Neutrophil (primary cell): ENCODE measurements around the gene GRPEL2.

Experiments used
- H3K27ac ChIP-seq: fragments of 200-600 bp; sonication (generic); 2 replicates; pipeline ENCODE4 v1.5.1; 2016; ENCODE audit warnings: mild to moderate bottlenecking, moderate library complexity
- H3K27me3 ChIP-seq: fragments of 200-600 bp; sonication (generic); 2 replicates; pipeline ENCODE4 v1.6.0; 2016; ENCODE audit warnings: mild to moderate bottlenecking
- H3K36me3 ChIP-seq: fragments of 200-600 bp; sonication (generic); 2 replicates; pipeline ENCODE4 v1.5.1; 2017
- H3K4me1 ChIP-seq, 2 experiments: fragments of 200-600 bp in 1 of 2; sonication (generic) in 1 of 2; 1 replicate in 1 of 2; 2 replicates in 1 of 2; pipeline versions ENCODE4 v1.5.1 to v1.6.1; 2013 to 2016; ENCODE audit warnings: low read depth in 1 of 2, low read length in 1 of 2, mild to moderate bottlenecking in 1 of 2, moderate library complexity in 1 of 2; ENCODE audit not compliant: control insufficient read depth in 1 of 2, insufficient read depth in 1 of 2
- H3K4me3 ChIP-seq, 2 experiments: fragments of 200-600 bp in 1 of 2; sonication (generic) in 1 of 2; 1 replicate in 1 of 2; 2 replicates in 1 of 2; pipeline ENCODE4 v1.5.1; 2013 to 2016; ENCODE audit warnings: low read depth in 1 of 2, low read length in 1 of 2, mild to moderate bottlenecking in 1 of 2, moderate library complexity in 1 of 2
- H3K9me3 ChIP-seq: fragments of 200-600 bp; sonication (generic); 2 replicates; pipeline ENCODE4 v1.5.1; 2016
- CTCF ChIP-seq: fragments of 200-600 bp; sonication (generic); IDR thresholded peaks from 2 replicates; pipeline ENCODE4 v1.5.1; 2016; ENCODE audit warnings: antibody characterized with exemption

The GRPEL2 gene

GRCh38 chr5:149372932-149373331, 27.6 kb downstream of the GRPEL2 start:
- Histone ChIP-seq H3K9me3 (no peaks in the 10 kb centered on the region), H3K4me1 (no peaks in the 10 kb centered on the region), H3K4me3 (no peak overlapping the region), H3K36me3 (no peaks in the 10 kb centered on the region), H3K27ac (no peak overlapping the region), H3K27me3 (no peaks in the 10 kb centered on the region)
- no peak for TF ChIP-seq CTCF

GRCh38 chr5:149374303-149374702, 29.0 kb downstream of the GRPEL2 start:
- Histone ChIP-seq H3K36me3 (no peaks in the 10 kb centered on the region), H3K9me3 (no peaks in the 10 kb centered on the region), H3K4me1 (no peaks in the 10 kb centered on the region), H3K27me3 (no peaks in the 10 kb centered on the region), H3K27ac (no peak overlapping the region), H3K4me3 (no peak overlapping the region)
- TF ChIP-seq CTCF, result no peak

- Histone ChIP-seq H3K4me1 (no peaks in the 10 kb centered on the region), H3K4me3 (no peak overlapping the region), H3K36me3 (no peaks in the 10 kb centered on the region), H3K27me3 (no peaks in the 10 kb centered on the region), H3K27ac (no peak overlapping the region), H3K9me3 (no peaks in the 10 kb centered on the region)
- no peak for TF ChIP-seq CTCF
These were observed 29.5 kb downstream of the GRPEL2 start for GRCh38 chr5:149374801-149375200.

GRCh38 chr5:149375434-149375833, 30.1 kb downstream of the GRPEL2 start:
- Histone ChIP-seq H3K27me3 (no peaks in the 10 kb centered on the region), H3K4me1 (no peaks in the 10 kb centered on the region), H3K9me3 (no peaks in the 10 kb centered on the region), H3K36me3 (no peaks in the 10 kb centered on the region), H3K27ac (no peak overlapping the region), H3K4me3 (no peak overlapping the region)
- TF ChIP-seq CTCF, result no peak

- Histone ChIP-seq H3K36me3 (no peaks in the 10 kb centered on the region), H3K9me3 (no peaks in the 10 kb centered on the region), H3K27ac (no peak overlapping the region), H3K4me1 (no peaks in the 10 kb centered on the region), H3K4me3 (no peak overlapping the region), H3K27me3 (no peaks in the 10 kb centered on the region)
- TF ChIP-seq CTCF, result no peak
These were observed 30.8 kb downstream of the GRPEL2 start for GRCh38 chr5:149376104-149376503.
